Panc1 (cell line): Measurements from ENCODE around the gene MS4A8. TPM values are rescaled to one million over a fixed set of nuclear protein-coding genes. Genes with fewer than 3 reads are reported as not detected.

Experiments used
- ATAC-seq: fragments of 200-7000 bp; cut with Tn5 transposase; 2 replicates; pipeline ENCODE4 v1.9.1; 2020; ENCODE audit warnings: mild to moderate bottlenecking, moderate library complexity
- BruUV-seq: library from RNA; stranded (reverse); fragments of 400-500 nt; replicated peaks from 2 replicates; lab custom pipeline; 2021; lab: Mats Ljungman, UMichigan
- CTCF ChIA-PET: fragments of 300-600 bp; sonication (Branson Sonifier 250); formaldehyde crosslinking; loops from one replicate; lab custom pipeline; 2022; ENCODE audit warnings: antibody characterized with exemption; lab: Charles Lee
- POLR2A ChIA-PET: fragments of 300-600 bp; sonication (Branson Sonifier 250); formaldehyde crosslinking; loops from one replicate; lab custom pipeline; 2022; ENCODE audit warnings: antibody characterized with exemption; lab: Charles Lee
- DNase-seq: peaks from one replicate; pipeline ENCODE4 v3.0.0-alpha.2; 2010; ENCODE audit warnings: low read depth, low spot score
- H3K27ac ChIP-seq: 2 replicates; pipeline ENCODE4 v1.5.1; 2011; ENCODE audit warnings: mild to moderate bottlenecking, low read length, inconsistent platforms
- H3K27me3 ChIP-seq: fragments of 200-500 bp; sonication (Bioruptor generic); 2 replicates; pipeline ENCODE4 v1.6.0; 2014; ENCODE audit warnings: low read length, inconsistent platforms; ENCODE audit not compliant: control insufficient read depth, insufficient read depth
- H3K36me3 ChIP-seq: fragments of 200-500 bp; sonication (Bioruptor generic); 2 replicates; pipeline ENCODE4 v1.5.1; 2014; ENCODE audit warnings: inconsistent platforms, mild to moderate bottlenecking, low read length, moderate library complexity; ENCODE audit not compliant: control insufficient read depth, insufficient read depth
- H3K4me1 ChIP-seq: 2 replicates; pipeline ENCODE4 v1.5.1; 2011; ENCODE audit warnings: inconsistent platforms, mild to moderate bottlenecking, low read length, moderate library complexity; ENCODE audit not compliant: control insufficient read depth, insufficient read depth
- H3K4me3 ChIP-seq, 2 experiments: 2 replicates each; pipeline ENCODE4 v1.5.1; 2011 to 2012; ENCODE audit warnings: low read depth in 2 of 2, low read length in 2 of 2, mild to moderate bottlenecking in 2 of 2, inconsistent platforms in 1 of 2, moderate library complexity in 1 of 2
- H3K9me3 ChIP-seq: fragments of 200-500 bp; sonication (Bioruptor generic); 2 replicates; pipeline ENCODE4 v1.5.1; 2014; ENCODE audit warnings: low read depth, mild to moderate bottlenecking, inconsistent platforms, low read length, moderate library complexity; ENCODE audit not compliant: control insufficient read depth, insufficient read depth
- POLR2AphosphoS5 ChIP-seq: IDR thresholded peaks from 2 replicates; pipeline ENCODE4 v1.6.1; 2012; ENCODE audit warnings: mild to moderate bottlenecking, low read depth, low read length, moderate library complexity
- SIN3A ChIP-seq: IDR thresholded peaks from 2 replicates; pipeline ENCODE4 v1.6.1; 2012; ENCODE audit warnings: low read depth, mild to moderate bottlenecking, low read length, moderate library complexity, borderline replicate concordance; ENCODE audit not compliant: insufficient read depth
- TCF7L2 ChIP-seq: IDR thresholded peaks from 2 replicates; pipeline ENCODE4 v1.6.1; 2011; ENCODE audit warnings: mild to moderate bottlenecking, low read depth, low read length, inconsistent platforms
- in situ Hi-C: cut with HindIII; loops from 2 replicates; pipeline ENCODE4 v1.10.0; 2016; ENCODE audit warnings: low sequenced_read_pairs, low pct_unique_long_range_greater_than_20kb
- intact Hi-C: fragments of 100-400 bp; cut with micrococcal nuclease; formaldehyde crosslinking; loops from one replicate; pipeline ENCODE4 v1.10.0; 2022; ENCODE audit not compliant: unreplicated experiment
- total RNA-seq: library from RNA; stranded (reverse); gene quantifications from one replicate; pipeline ENCODE4 v1.2.1, GENCODE V29; 2021; ENCODE audit not compliant: unreplicated experiment
- TF ChIP-seq, protein P1 (sequence below): fragments of 450-650 bp; IDR thresholded peaks from 2 replicates; pipeline ENCODE4 v1.5.1; 2017; ENCODE audit warnings: mild to moderate bottlenecking
- TF ChIP-seq, protein P2 (sequence below), 2 experiments: IDR thresholded peaks; 2 replicates each; pipeline ENCODE4 v1.6.1; 2011 to 2012; ENCODE audit warnings: low read depth in 2 of 2, control low read depth in 1 of 2, low read length in 1 of 2, mild to moderate bottlenecking in 1 of 2, moderate library complexity in 1 of 2; ENCODE audit not compliant: insufficient read depth in 1 of 2

MS4A8 gene
- total RNA-seq, 1 experiment from 2014 or later: not detected

DNA sequence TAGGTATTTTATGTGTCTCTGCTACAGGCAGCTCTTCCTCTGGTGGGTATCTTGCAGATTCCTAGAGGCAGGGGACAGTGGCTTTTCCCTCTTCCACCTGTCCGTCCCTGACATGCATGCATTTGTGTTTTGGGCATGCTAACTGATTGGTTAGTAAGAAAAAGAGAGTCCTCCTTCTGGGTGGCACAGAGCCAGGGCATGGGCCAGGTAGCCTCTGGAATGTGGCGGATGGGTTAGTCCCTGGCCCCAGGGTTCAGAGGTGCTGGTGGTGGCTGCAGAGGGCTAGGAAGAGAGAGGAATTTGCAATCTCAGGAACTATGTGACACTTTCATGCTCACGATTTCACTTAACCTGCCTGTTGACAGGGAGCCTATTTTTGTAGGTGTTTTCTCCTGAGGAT, 51.5 kb downstream of the MS4A8 start:
- TF ChIP-seq POLR2AphosphoS5: no peak
- TF ChIP-seq, protein P1, sequence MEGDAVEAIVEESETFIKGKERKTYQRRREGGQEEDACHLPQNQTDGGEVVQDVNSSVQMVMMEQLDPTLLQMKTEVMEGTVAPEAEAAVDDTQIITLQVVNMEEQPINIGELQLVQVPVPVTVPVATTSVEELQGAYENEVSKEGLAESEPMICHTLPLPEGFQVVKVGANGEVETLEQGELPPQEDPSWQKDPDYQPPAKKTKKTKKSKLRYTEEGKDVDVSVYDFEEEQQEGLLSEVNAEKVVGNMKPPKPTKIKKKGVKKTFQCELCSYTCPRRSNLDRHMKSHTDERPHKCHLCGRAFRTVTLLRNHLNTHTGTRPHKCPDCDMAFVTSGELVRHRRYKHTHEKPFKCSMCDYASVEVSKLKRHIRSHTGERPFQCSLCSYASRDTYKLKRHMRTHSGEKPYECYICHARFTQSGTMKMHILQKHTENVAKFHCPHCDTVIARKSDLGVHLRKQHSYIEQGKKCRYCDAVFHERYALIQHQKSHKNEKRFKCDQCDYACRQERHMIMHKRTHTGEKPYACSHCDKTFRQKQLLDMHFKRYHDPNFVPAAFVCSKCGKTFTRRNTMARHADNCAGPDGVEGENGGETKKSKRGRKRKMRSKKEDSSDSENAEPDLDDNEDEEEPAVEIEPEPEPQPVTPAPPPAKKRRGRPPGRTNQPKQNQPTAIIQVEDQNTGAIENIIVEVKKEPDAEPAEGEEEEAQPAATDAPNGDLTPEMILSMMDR: no peak
- no peak for TF ChIP-seq SIN3A
- TF ChIP-seq, protein P2, sequence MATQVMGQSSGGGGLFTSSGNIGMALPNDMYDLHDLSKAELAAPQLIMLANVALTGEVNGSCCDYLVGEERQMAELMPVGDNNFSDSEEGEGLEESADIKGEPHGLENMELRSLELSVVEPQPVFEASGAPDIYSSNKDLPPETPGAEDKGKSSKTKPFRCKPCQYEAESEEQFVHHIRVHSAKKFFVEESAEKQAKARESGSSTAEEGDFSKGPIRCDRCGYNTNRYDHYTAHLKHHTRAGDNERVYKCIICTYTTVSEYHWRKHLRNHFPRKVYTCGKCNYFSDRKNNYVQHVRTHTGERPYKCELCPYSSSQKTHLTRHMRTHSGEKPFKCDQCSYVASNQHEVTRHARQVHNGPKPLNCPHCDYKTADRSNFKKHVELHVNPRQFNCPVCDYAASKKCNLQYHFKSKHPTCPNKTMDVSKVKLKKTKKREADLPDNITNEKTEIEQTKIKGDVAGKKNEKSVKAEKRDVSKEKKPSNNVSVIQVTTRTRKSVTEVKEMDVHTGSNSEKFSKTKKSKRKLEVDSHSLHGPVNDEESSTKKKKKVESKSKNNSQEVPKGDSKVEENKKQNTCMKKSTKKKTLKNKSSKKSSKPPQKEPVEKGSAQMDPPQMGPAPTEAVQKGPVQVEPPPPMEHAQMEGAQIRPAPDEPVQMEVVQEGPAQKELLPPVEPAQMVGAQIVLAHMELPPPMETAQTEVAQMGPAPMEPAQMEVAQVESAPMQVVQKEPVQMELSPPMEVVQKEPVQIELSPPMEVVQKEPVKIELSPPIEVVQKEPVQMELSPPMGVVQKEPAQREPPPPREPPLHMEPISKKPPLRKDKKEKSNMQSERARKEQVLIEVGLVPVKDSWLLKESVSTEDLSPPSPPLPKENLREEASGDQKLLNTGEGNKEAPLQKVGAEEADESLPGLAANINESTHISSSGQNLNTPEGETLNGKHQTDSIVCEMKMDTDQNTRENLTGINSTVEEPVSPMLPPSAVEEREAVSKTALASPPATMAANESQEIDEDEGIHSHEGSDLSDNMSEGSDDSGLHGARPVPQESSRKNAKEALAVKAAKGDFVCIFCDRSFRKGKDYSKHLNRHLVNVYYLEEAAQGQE (IDR thresholded peaks at IDR 0.05; ENCODE audit: insufficient read depth in 1 of 2, low read depth in 2 of 2, low read length in 1 of 2): no peak
- TF ChIP-seq TCF7L2: no peak
- ChIA-PET CTCF (no interaction called here), POLR2A (no interaction called here)
- Histone ChIP-seq H3K4me1 (no peaks in the 10 kb centered on the region), H3K27me3 (peaks cover 2% of the 10 kb centered on the region; the same call in 1 of the 2 replicates), H3K36me3 (no peaks in the 10 kb centered on the region), H3K4me3 (no peak overlapping the region), H3K9me3 (no peaks in the 10 kb centered on the region), H3K27ac (no peak overlapping the region)
- DNase-seq: no peak
- ATAC-seq: no peak
- BruUV-seq: no TSS peak
- intact Hi-C loops (loop anchor here (10.0 kb wide), 1 partner anchor 486 kb away; no protein-coding TSS in a partner anchor), in situ Hi-C loops (no loop called here)

GRCh38 chr11:60753309-60753708, 53.9 kb downstream of the MS4A8 start:
- CTCF ChIA-PET: interaction anchor here (1.5 kb wide), 1 partner anchor 10 kb away, joined by 5 read pairs; no protein-coding TSS in a partner anchor
- TF ChIP-seq SIN3A: no peak
- TF ChIP-seq TCF7L2: no peak
- DNase-seq (no peak), ATAC-seq (no peak)
- no TSS peak for BruUV-seq
- POLR2A ChIA-PET: no interaction called here
- Histone ChIP-seq H3K27me3 (peaks cover 10% of the 10 kb centered on the region), H3K4me3 (no peak overlapping the region), H3K9me3 (no peaks in the 10 kb centered on the region), H3K4me1 (no peaks in the 10 kb centered on the region), H3K36me3 (no peaks in the 10 kb centered on the region), H3K27ac (no peak overlapping the region)
- intact Hi-C loops: loop anchor here (10.0 kb wide), 1 partner anchor 489 kb away; no protein-coding TSS in a partner anchor
- in situ Hi-C loops: no loop called here

GRCh38 chr11:60754887-60755286, 55.5 kb downstream of the MS4A8 start:
- intact Hi-C loops: loop anchor here (10.0 kb wide), 1 partner anchor 490 kb away; no protein-coding TSS in a partner anchor

More at GRCh38 chr11:60754887-60755286, 55.5 kb downstream of the MS4A8 start:
- Histone ChIP-seq H3K4me1 (no peaks in the 10 kb centered on the region), H3K27ac (no peak overlapping the region), H3K9me3 (no peaks in the 10 kb centered on the region), H3K4me3 (no peak overlapping the region), H3K27me3 (peaks cover 15% of the 10 kb centered on the region), H3K36me3 (no peaks in the 10 kb centered on the region)
- CTCF ChIA-PET: interaction anchor here (1.5 kb wide), 1 partner anchor 8 kb away, joined by 5 read pairs; no protein-coding TSS in a partner anchor
- POLR2A ChIA-PET: no interaction called here
- DNase-seq (no peak), ATAC-seq (no peak)
- BruUV-seq: no TSS peak
- TF ChIP-seq POLR2AphosphoS5 (no peak), SIN3A (no peak), TCF7L2 (no peak)
- TF ChIP-seq, protein P1: no peak
- TF ChIP-seq, protein P2 (IDR thresholded peaks at IDR 0.05; ENCODE audit: insufficient read depth in 1 of 2, low read depth in 2 of 2, low read length in 1 of 2): no peak
- in situ Hi-C loops: no loop called here
